ENCODE measurements around the gene PARVB. TPM values are rescaled to one million over a fixed set of nuclear protein-coding genes. Genes with fewer than 3 reads are reported as not detected.

PARVB gene
- total and polyA plus RNA-seq, 9 of the 15 experiments (the other 6 are each of a cell fraction or from before 2014, with no cell fraction given), result 1.1 to 59.2 (median 29.2) TPM

- Histone ChIP-seq H3K9me3 (replicated peaks; ENCODE audit: control insufficient read depth, insufficient read depth, low read depth, low read length) (no peaks in the 10 kb centered on the region), H3K9ac (ENCODE audit: insufficient read depth in 1 of 2, low read depth in 2 of 2, low read length in 2 of 2) (no peak overlapping the region), H3K4me3 (no peak overlapping the region), H3K27ac (ENCODE audit: extremely low read depth, low read depth, low read length) (no peak overlapping the region), H3K4me2 (ENCODE audit: insufficient read depth, low read length) (no peak overlapping the region), H3K9me1 (ENCODE audit: control insufficient read depth, insufficient read depth, low read length) (no peaks in the 10 kb centered on the region), H3K4me1 (replicated peaks in 1 of 2; ENCODE audit: control insufficient read depth in 2 of 2, insufficient read depth in 2 of 2, low read length in 2 of 2) (peaks cover 0 to 13% of the 10 kb centered on the region in 2 experiments; a peak in 2 of 5 replicates), H4K20me1 (replicated peaks; ENCODE audit: control insufficient read depth, insufficient read depth, low read length) (no peaks in the 10 kb centered on the region), H2AFZ (ENCODE audit: low read depth, low read length) (no peak overlapping the region), H3K36me3 (ENCODE audit: control insufficient read depth, insufficient read depth, low read length) (no peaks in the 10 kb centered on the region), H3K27me3 (ENCODE audit: control insufficient read depth in 2 of 2, insufficient read depth in 2 of 2, low read length in 2 of 2) (peaks cover 0 to 17% of the 10 kb centered on the region in 2 experiments; a peak in 3 of 5 replicates), H3K79me2 (ENCODE audit: control insufficient read depth, insufficient read depth, low read length) (no peaks in the 10 kb centered on the region)
- ChIA-PET CTCF (ENCODE audit: low intra/inter-chr PET ratio) (no interaction called here), POLR2A (interaction anchor here (0.6 kb wide), 1 partner anchor 182 kb away, joined by 3 read pairs; no protein-coding TSS in a partner anchor)
- WGBS (ENCODE audit: insufficient coverage, low coverage, missing lambda C conversion rate), result 0% methylated on average over 8 of the region's 12 CpGs
- no peak for ATAC-seq
- in situ Hi-C loops (cut with MboI) (no loop called here), intact Hi-C loops (cut with micrococcal nuclease) (no loop called here)
- no peak for FAIRE-seq
- DNase-seq (ENCODE audit: extremely low read depth in 1 of 4, low spot score in 3 of 4), result no peak
- TF ChIP-seq STAT5A (IDR thresholded peaks at IDR 0.05; ENCODE audit: borderline replicate concordance, low read length) (no peak), CBX2 (IDR thresholded peaks at IDR 0.05; ENCODE audit: insufficient read depth, low read length, poor library complexity, severe bottlenecking) (no peak), ID3 (CRISPR knock-in tag; IDR thresholded peaks at IDR 0.05) (no peak), ID3 (tag; IDR thresholded peaks at IDR 0.05) (no peak), EGR1 (conservative IDR thresholded peaks at IDR 0.05) (no peak), ZNF699 (CRISPR knock-in tag; IDR thresholded peaks at IDR 0.05; ENCODE audit: insufficient replicate concordance) (no peak), ZKSCAN3 (CRISPR knock-in tag; IDR thresholded peaks at IDR 0.05) (no peak), SNIP1 (IDR thresholded peaks at IDR 0.05; ENCODE audit: low read depth) (no peak), TFAM (CRISPR knock-in tag; conservative IDR thresholded peaks at IDR 0.05) (no peak), DNMT1 (IDR thresholded peaks at IDR 0.05) (no peak), PPARD (CRISPR knock-in tag; IDR thresholded peaks at IDR 0.05) (no peak), FUS (optimal IDR thresholded peaks at IDR 0.05; ENCODE audit: low read depth, low read length) (no peak), MAX (CRISPR knock-in tag; IDR thresholded peaks at IDR 0.05) (no peak), BACH1 (tag; IDR thresholded peaks at IDR 0.05) (no peak), RBM17 (IDR thresholded peaks at IDR 0.05; ENCODE audit: borderline replicate concordance, low read depth, low read length) (no peak)
- BruUV-seq (replicated peaks), result no TSS peak
Measured at GRCh38 chr22:44190381-44190976, 166.4 kb downstream of the PARVB start.
